SK-MEL-5 (cell line): ENCODE results near the gene CRKL. TPM values are rescaled to one million over a fixed set of nuclear protein-coding genes. Genes with fewer than 3 reads are reported as not detected.
"Not testable (repeated sequence)": the region's sequence is repeated elsewhere in the genome, so short reads cannot be mapped to it uniquely, and the experiment has no call there.

Experiments
- DNase-seq: peaks from one replicate; pipeline ENCODE4 v3.0.0-alpha.2; 2016; ENCODE audit warnings: low read depth, low spot score
- in situ Hi-C: cut with HindIII; loops from 2 replicates; pipeline ENCODE4 v1.10.0; 2016; ENCODE audit warnings: low sequenced_read_pairs, high pct_unique_total_duplicates, low pct_unique_long_range_greater_than_20kb
- total RNA-seq: library from RNA; depleted of rRNA; stranded (reverse); fragments of >200 nt; shearing (Covaris generic); gene quantifications from 2 replicates; pipeline ENCODE4 v1.2.3, GENCODE V29; 2014

The CRKL gene
- total RNA-seq, 1 experiment from 2014 or later: 33.5 TPM

GRCh38 chr22:20970939-20971657, 53.9 kb downstream of the CRKL start:
- in situ Hi-C loops: no loop called here
- no peak for DNase-seq

GRCh38 chr22:20972014-20972694, 54.9 kb downstream of the CRKL start:
- DNase-seq, in situ Hi-C loops: not testable (repeated sequence)

DNA sequence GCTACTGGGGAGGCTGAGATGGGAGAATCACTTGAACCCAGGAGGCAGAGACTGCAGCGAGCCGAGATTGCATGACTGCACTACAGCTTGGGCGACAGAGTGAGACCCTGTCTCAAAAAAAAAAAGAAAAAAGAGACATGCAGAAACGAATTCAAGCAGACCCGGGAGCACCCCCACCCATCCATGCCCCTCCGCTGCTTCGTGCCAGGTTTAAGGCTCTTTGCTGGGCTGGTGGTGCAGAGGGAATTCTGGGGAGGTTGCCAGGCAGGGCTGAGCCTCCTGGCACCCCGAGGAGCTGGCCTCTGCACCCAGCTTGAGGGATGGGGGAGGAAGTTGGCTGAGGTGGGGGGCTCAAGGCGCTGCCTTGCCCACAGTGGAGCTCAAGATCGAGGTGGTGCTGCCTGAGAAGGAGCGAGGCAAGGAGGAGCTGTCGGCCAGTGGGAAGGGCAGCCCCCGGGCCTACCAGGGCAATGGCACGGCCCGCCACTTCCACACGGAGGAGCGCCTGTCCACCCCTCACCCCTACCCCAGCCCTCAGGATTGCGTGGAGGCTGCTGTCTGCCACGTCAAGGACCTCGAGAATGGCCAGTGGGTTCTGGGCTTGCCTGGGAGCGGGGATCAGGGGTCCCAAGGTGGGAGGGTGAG, 55.8 kb downstream of the CRKL start:
- in situ Hi-C loops: no loop called here
- no peak for DNase-seq

GRCh38 chr22:20973634-20974286, 56.6 kb downstream of the CRKL start:
- in situ Hi-C loops: no loop called here
- no peak for DNase-seq

DNA sequence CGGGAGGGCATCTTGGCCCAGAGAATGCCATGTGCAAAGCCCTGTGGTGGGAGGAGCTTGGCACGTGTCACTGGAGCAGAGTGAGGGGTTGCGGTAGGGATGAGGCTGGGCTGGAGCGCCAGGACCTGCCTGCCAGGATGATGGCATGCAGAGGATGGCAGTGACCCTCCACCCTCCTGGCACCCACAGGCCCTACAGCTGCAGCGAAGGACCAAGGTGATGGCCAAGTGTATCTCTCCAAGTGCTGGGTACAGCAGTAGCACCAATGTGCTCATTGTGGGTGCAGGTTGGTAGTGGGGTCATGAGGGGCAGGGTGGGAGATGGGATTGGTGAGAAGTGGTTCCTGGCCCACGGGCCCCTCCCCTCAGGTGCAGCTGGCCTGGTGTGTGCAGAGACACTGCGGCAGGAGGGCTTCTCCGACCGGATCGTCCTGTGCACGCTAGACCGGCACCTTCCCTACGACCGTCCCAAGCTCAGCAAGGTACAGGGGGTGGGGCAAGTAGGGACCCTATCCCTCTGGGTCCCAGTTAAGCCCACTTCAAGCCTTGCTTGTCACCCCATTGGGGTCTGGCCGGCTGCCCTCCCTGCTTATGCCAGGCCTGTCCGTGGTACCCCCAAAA, 57.2 kb downstream of the CRKL start:
- in situ Hi-C loops: no loop called here
- no peak for DNase-seq

DNA sequence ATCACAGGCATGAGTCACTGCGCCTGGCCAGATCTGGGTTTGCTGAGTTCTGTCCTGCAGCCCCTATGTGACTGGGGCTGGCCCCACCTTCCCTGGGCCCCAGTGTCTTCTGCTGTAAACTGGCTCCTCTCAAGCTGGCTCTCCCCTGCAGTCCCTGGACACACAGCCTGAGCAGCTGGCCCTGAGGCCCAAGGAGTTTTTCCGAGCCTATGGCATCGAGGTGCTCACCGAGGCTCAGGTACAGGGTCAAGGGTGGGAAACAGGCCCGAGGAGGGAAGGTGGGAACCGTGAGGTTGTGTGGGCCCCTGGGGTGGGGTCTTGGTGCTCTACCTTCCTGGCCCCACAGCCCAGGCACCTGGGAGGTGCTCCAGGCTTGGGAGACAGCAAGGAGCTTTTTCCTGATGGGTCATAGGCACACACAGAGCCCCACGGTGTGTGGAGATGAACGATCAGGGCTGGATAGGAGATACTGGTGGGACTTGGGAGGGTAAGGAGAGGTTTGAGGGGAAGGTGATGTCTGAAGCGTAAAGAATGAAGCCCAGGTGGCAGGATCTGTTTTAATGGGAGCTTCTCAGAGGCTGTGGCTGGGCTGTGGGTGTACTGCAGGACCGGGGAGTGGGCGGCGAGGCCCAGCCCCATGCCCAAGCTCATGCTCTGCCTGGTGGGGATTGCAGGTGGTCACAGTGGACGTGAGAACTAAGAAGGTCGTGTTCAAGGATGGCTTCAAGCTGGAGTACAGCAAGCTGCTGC, 58.5 kb downstream of the CRKL start:
- in situ Hi-C loops: no loop called here
- DNase-seq: no peak

DNA sequence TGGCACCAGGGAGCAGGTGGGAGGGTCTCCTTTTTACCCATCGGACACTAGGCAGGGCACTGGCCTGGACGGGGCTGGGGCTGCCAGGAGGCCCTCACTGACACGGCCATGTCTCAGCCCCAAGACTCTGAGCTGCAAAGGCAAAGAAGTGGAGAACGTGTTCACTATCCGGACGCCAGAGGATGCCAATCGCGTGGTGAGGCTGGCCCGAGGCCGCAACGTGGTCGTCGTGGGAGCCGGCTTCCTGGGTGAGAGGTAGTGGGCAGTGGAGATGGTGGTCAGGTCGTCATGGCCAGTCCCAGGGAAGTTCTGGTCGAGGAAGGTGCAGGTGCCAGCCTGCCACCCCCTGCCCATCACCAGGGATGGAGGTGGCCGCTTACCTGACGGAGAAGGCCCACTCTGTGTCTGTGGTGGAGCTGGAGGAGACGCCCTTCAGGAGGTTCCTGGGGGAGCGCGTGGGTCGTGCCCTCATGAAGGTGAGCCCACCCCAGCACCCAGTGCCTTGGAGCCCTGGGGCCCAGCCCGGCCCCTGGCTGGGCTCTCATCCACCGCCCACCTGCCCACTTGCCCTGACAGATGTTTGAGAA, 59.2 kb downstream of the CRKL start:
- in situ Hi-C loops: no loop called here
- DNase-seq: no peak

DNA sequence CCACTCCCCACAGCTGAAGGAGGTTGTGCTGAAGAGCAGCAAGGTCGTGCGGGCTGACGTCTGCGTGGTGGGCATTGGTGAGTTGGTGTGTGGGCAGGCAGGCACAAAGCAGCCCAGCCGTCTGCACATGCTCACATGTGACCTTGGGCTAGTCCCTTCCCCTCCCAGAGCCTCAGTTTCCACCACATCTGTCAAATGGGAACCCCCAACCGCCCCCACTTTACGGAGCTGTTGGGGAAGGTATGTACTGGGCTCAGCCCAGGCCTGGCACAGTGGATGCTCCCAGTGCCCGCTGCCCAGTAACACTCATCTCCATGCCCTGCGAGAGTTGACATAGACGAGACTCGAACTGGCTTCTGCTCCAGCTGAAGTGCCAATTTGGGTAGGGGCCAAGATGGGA, 59.8 kb downstream of the CRKL start:
- in situ Hi-C loops: no loop called here
- DNase-seq: no peak

- no peak for DNase-seq
- in situ Hi-C loops: no loop called here
Observed at GRCh38 chr22:20977516-20978170, 60.4 kb downstream of the CRKL start.

- in situ Hi-C loops: no loop called here
- no peak for DNase-seq
Observed at GRCh38 chr22:20978419-20978818, 61.2 kb downstream of the CRKL start.

DNA sequence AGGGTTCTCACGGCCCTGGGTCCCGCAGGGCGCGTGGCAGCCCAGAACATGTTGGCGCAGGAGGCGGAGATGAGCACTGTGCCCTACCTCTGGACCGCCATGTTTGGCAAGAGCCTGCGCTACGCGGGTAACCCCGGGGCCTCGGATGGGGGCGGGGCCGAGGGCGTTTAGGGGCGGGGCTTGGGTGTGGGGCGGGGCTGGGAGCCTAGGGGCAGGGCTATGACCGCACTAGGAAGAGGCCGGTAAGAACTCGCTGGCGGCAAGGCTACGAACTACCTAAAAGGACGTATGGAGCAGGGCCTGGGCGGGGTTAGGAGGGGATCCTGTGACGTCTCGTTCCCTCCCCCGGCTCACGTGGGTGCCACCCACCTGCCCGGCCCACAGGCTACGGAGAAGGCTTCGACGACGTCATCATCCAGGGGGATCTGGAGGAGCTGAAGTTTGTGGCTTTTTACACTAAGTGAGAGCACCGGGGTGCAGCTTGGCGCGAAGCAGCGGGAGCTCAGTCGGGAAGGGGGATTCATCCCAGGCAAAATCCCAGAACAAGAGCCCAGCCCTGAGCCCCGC, 62.1 kb downstream of the CRKL start:
- no peak for DNase-seq
- in situ Hi-C loops: no loop called here

GRCh38 chr22:20979940-20980453, 62.8 kb downstream of the CRKL start:
- no peak for DNase-seq
- in situ Hi-C loops: no loop called here

- in situ Hi-C loops: no loop called here
- DNase-seq: no peak
Observed at GRCh38 chr22:20980523-20980922, 63.3 kb downstream of the CRKL start.

DNA sequence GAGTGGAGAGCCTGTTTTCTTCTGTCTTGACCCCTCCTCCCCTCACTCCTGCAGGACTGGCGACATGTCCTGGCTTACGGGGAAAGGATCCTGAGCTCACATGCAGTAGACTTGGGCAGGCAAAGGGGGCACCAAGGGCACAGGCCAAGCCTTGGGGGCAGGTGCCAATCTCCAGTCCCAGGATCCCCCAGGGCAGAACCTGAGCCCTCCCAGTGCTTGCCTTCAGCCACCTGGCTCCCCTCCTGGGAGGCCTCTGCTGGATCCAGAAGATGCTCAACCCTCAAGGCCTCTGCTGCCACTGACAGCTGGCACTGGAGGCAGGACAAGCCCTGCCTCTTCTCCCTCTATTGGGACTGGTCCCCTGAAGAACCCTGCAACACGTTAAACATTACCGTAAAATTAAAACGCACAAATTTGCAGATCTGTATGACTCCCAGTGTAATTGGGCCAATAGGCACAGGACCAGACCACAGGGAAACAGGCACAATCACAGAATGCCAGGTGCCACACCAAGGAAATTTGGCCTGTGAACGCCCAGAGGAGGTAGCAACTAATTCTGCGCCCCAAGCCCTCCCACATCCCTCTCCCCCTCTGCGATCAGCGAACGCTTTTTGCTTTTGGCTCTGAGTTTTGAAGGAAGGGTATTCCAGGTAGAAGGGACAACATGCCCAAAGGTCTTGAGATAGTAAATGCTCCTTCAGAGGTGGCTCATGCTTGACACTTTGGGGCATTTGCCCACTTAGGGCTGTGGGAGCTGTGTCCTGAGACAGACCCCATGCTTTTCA, 63.9 kb downstream of the CRKL start:
- in situ Hi-C loops: no loop called here
- no peak for DNase-seq

DNA sequence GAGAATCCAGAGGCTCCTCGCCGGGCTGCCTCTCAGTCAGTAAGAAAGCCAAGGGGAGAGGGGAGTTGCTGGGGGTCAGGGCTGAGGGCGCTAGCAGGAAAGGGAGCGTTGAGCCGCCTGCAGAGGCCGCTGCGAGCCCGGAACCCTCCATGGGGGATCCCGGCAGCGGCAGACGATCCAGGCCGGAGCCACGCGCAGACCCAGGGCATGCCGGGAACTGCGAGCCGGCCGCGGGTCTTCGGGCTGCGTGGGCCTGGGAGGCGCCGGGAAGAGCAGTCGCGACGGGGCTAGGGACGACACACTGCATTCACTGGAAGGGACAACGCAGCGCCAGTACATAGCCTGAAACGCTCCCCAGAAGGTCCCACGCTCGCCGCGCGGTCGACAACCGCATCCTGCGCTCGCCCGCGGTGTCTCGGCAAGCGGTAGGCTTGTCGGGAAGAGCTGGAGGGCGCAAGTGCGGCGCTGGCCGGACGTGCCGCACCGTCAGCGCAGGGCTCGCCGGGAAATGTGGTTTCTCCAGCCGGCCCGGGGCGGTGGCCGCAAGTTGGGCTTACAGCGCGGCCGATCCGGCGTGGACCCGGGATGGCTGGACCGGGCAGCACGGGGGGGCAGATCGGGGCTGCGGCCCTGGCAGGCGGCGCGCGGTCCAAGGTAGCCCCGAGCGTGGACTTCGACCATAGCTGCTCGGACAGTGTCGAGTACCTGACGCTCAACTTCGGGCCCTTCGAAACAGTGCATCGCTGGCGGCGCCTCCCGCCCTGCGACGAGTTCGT, 64.8 kb downstream of the CRKL start, which contains the start of gene LZTR1:
TSS of gene LZTR1 (plus strand) at position 511 of the 776 bp plus-strand sequence. CDS start at position 586, 75 bp downstream.
- DNase-seq: peak; percentile 77
- in situ Hi-C loops: no loop called here
